ENCODE results near the gene PSMB3. TPM values are rescaled to one million over a fixed set of nuclear protein-coding genes. Genes with fewer than 3 reads are reported as not detected.
"Not testable (repeated sequence)": the region's sequence is repeated elsewhere in the genome, so short reads cannot be mapped to it uniquely, and the experiment has no call there.

Gene PSMB3
- total RNA-seq, 1 donor from 2014 or later, result 284 TPM

DNA sequence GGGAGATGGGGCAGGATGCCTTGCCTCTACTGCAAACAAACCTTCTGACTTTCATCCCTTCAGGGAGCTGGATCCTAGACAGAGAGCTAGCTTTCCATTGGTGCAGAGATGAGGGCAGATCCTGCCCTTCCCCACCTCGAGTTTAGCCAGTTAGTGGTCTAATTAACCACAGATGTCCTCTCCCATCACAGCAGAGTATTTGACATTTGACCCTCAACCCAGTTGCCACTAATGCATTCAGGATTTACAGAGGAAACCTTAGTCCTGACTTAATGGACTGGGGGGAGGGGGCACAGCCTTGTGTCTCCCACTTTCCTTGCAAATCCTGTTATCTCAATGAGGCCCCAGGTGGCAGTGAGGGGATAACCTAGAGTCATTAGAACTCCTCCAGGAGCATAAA is 36.6 kb downstream of the PSMB3 start:
- intact Hi-C loops (cut with micrococcal nuclease), result no loop called here

GRCh38 chr17:38790148-38790707 is 37.7 kb downstream of the PSMB3 start:
- intact Hi-C loops (cut with micrococcal nuclease), result not testable (repeated sequence)

DNA sequence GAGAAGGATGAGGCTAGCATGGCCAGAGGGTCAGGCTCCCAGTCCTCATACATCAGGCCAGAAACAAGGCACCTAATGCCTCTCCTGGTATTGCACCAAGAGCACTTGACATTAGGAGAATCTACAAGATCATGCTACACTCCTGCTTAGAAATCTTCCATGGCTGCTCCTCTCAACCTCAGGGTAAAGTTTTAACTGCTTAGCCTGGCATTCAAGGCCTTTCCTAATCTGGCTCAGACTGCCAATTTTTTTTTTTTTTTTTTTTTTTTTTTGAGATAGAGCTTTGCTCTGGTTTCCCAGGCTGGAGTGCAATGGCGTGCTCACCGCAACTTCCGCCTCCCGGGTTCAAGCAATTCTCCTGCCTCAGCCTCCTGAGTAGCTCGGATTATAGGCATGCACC is 38.6 kb downstream of the PSMB3 start:
- intact Hi-C loops (cut with micrococcal nuclease), result no loop called here

- intact Hi-C loops (cut with micrococcal nuclease), result no loop called here
Observed at GRCh38 chr17:38794221-38794620, 41.7 kb downstream of the PSMB3 start.

- intact Hi-C loops (cut with micrococcal nuclease), result no loop called here
Observed at GRCh38 chr17:38796451-38797157, 44.1 kb downstream of the PSMB3 start.

GRCh38 chr17:38797158-38797490 is 44.6 kb downstream of the PSMB3 start:
- intact Hi-C loops (cut with micrococcal nuclease), result no loop called here

- intact Hi-C loops (cut with micrococcal nuclease), result loop anchor here (1.0 kb wide), 1 partner anchor 27 kb away; the partner anchor contains the start of gene CWC25
Observed at GRCh38 chr17:38797828-38798227, 45.3 kb downstream of the PSMB3 start.

DNA sequence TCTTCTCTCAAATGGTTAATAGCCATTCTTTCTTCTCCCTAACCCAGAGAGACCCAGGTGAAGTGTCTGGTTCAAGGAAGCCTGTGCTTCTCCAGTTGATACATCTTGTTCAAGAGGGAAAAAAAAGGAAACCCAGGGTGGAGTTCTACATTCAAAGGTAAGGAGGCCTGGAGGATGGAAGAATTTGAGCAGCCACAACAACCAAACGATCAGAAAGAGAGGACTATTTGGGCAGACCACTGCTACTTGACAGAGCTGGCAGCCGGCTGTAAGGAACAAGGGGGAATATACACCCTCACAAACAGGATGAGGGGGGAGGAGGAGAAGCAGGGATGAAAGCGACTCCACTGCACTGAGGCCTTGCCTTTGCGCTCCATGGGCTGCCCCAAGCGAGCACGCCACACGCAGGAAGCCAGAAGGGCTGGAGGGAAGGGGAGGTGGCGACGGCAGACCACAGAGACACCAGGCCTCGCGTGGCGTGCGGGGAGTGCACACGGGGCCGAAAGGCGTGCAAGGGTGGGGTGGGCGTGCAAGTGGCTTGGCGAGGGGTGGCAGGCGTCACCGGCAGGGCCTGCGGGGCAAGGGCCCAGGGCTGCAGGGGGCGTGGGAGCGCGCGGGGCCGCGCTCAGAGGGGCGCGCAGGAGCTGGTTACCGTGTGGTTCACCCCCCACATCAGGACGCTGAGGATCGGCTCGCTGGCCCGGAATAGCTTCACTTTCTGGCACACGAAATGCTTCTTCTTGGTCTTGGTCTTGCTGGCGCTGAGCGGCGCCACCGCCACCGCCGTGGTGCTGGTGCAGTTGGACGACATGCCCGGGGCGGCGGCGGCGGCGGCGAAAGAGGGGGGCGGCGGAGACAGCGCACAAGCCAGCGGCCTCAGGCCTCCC is 46.3 kb downstream of the PSMB3 start:
- intact Hi-C loops (cut with micrococcal nuclease), result loop anchor here (1.0 kb wide), 2 partner anchors 26 to 47 kb away; partner anchors contain the start of genes CWC25 and PSMB3

- intact Hi-C loops (cut with micrococcal nuclease), result loop anchor here (1.0 kb wide), 2 partner anchors 47 to 54 kb away; partner anchors contain the start of genes PSMB3 and RPL23
Observed at GRCh38 chr17:38799501-38800236, 47.1 kb downstream of the PSMB3 start, which contains the start of gene PIP4K2B. TSS of gene PIP4K2B (minus strand) at chr17:38799556. CDS start at chr17:38799424, 132 bp downstream.

- intact Hi-C loops (cut with micrococcal nuclease), result loop anchor here (1.0 kb wide), 1 partner anchor 53 kb away; the partner anchor contains the start of gene RPL23
Observed at GRCh38 chr17:38800237-38800760, 47.8 kb downstream of the PSMB3 start.

DNA sequence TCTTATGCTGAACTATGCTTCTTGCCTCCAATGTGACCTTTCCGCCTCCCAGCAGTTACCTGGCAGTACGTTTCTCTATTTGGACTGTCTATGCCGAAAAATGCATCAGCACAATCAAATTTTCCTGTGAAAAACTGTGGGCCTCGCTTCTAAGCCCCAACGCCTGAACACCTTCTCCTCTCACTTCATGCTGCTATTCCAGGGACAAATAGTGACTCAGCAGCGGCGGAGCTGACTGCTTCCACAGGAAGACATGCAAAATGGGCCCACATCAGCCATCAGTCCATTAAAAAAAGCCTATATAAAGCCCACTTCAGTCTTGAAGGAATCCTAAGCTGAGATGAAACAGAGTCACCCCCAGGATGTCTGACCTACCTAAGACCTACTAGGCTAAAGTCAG is 57.3 kb downstream of the PSMB3 start:
- intact Hi-C loops (cut with micrococcal nuclease), result no loop called here

Other genes starting within 250 kb of the PSMB3 start
- gene SRCIN1, start 146.8 kb upstream of the PSMB3 start, total RNA-seq, result 0.14 TPM in 1 of 2 replicates, not detected in the other
- gene EPOP, start 77.8 kb upstream of the PSMB3 start, total RNA-seq, result 7.2 and 7.3 TPM in 2 replicates
- 207 and 213 TPM in 2 replicates for gene MLLT6, start 47.5 kb upstream of the PSMB3 start, total RNA-seq
- 47.0 and 47.5 TPM in 2 replicates for gene CISD3, start 22.4 kb upstream of the PSMB3 start, total RNA-seq
- gene PCGF2, start 4.4 kb upstream of the PSMB3 start, total RNA-seq, result 1.7 and 2.2 TPM in 2 replicates
- gene PIP4K2B, start 46.8 kb downstream of the PSMB3 start, total RNA-seq, result 40.6 and 41.4 TPM in 2 replicates
- 29.8 and 32.8 TPM in 2 replicates for gene CWC25, start 72.6 kb downstream of the PSMB3 start, total RNA-seq
- gene RPL23, start 101.0 kb downstream of the PSMB3 start, total RNA-seq, result 1,220 and 1,230 TPM in 2 replicates
- 166 and 169 TPM in 2 replicates for gene LASP1, start 117.3 kb downstream of the PSMB3 start, total RNA-seq
- gene FBXO47, start 214.7 kb downstream of the PSMB3 start, total RNA-seq, result not detected in 2 replicates

Data from T-helper 2 cell treated with Interferon-gamma antibody and Interleukin-4, amounts not matched to agents 100 ng/mL and 5 ng/mL, for 36 hours (primary cell).